Psoas muscle (tissue), 8 donors: ENCODE data around the gene EIF3A. TPM values are rescaled to one million over a fixed set of nuclear protein-coding genes. Genes with fewer than 3 reads are reported as not detected.

Experiments
- ATAC-seq, 4 donors: fragments of 200-7000 bp; cut with Tn5 transposase; one replicate each; pipeline ENCODE4 v1.9.1; 2020; ENCODE audit warnings: moderate library complexity in 3 of 4, mild to moderate bottlenecking in 2 of 4
- DNase-seq, 2 donors: peaks; one replicate each; pipeline ENCODE4 v3.0.0-alpha.2; 2020
- H3K27ac ChIP-seq: fragments of 200-600 bp; one replicate; pipeline ENCODE4 v1.8.0; 2022
- H3K27me3 ChIP-seq, 3 donors: fragments of 200-600 bp in 1 of 3; one replicate each; pipeline versions ENCODE4 v1.6.1 to v1.8.0; 2013 to 2022; ENCODE audit warnings: low read length in 2 of 3, mild to moderate bottlenecking in 2 of 3, moderate library complexity in 1 of 3; ENCODE audit not compliant: insufficient read depth in 3 of 3
- H3K36me3 ChIP-seq, 2 donors: fragments of 200-600 bp in 1 of 2; one replicate each; pipeline versions ENCODE4 v1.6.1 to v1.8.0; 2013 to 2022; ENCODE audit warnings: low read depth in 1 of 2, mild to moderate bottlenecking in 1 of 2, moderate library complexity in 1 of 2; ENCODE audit not compliant: insufficient read depth in 1 of 2
- H3K4me1 ChIP-seq: fragments of 200-600 bp; one replicate; pipeline ENCODE4 v1.8.0; 2022
- H3K4me3 ChIP-seq: fragments of 200-600 bp; one replicate; pipeline ENCODE4 v1.8.0; 2022; ENCODE audit warnings: mild to moderate bottlenecking
- H3K9me3 ChIP-seq: fragments of 200-600 bp; one replicate; pipeline ENCODE4 v1.8.0; 2022
- CTCF ChIP-seq: fragments of 200-600 bp; IDR thresholded peaks from one replicate; pipeline ENCODE4 v1.8.0; 2022; ENCODE audit warnings: antibody characterized with exemption
- WGBS, 3 donors: extraction: QIAGEN DNeasy Blood & Tissue Kit; methylation state at CpG; one replicate each; pipeline versions ENCODE4 v1.1.6 to v1.1.7; 2013; 5-methylcytosine and 5-hydroxymethylcytosine counted together
- intact Hi-C, 2 donors: fragments of 100-400 bp; cut with DNase I; formaldehyde crosslinking; loops; one replicate each; pipeline versions ENCODE4 v1.11.0 to v1.14.2; 2022
- polyA plus RNA-seq, 3 donors: library from polyadenylated mRNA; stranded (reverse); fragments of 200-250 nt; gene quantifications; one replicate each; pipeline ENCODE4 v1.2.3, GENCODE V29; 2013
- total RNA-seq, 4 donors: library from RNA; stranded (reverse); fragmentation: NEBNext Ultra II Directional in 2 of 4; extraction: Animal tissue kit (Norgen Biotek cat#: 25700) in 2 of 4; gene quantifications; one replicate each; pipeline versions ENCODE4 v1.2.1 to v1.2.4, GENCODE V29; 2021 to 2023
- donor health status: healthy with polysubstance abuse.
- donor health status: DM: no; HTN: no; CAD: no; lungs with moderate emphysema.
- donor health status: Bipolar disorder and iron deficiency.
- donor health status: healthy.
- donor health status: DM: yes; HTN: yes; CAD: no.
- donor health status: DM: no; HTN: no; CAD: no.
- donor health status: DM: no; HTN: no; CAD: no.
- donor health status: DM: yes; HTN: yes; CAD: no.

EIF3A gene
- total and polyA plus RNA-seq, 7 donors, result 71.3 to 226 (median 148) TPM

GRCh38 chr10:119061926-119062325 lies 18.7 kb downstream of the EIF3A start:
- no peak overlapping the region for H3K4me3 ChIP-seq
- H3K36me3 ChIP-seq, result peaks cover 17 to 100% of the 10 kb centered on the region in 2 donors
- no peak overlapping the region for H3K27ac ChIP-seq
- intact Hi-C loops, result no loop called here
- H3K9me3 ChIP-seq, result no peaks in the 10 kb centered on the region
- no peaks in the 10 kb centered on the region for H3K4me1 ChIP-seq
- H3K27me3 ChIP-seq, result no peaks in the 10 kb centered on the region
- ATAC-seq, result no peak
- DNase-seq, result no peak
- 86 to 96% (median 87%) methylated on average over 2 of the region's 2 CpGs for WGBS, 3 donors
- no peak for TF ChIP-seq CTCF

- Histone ChIP-seq H3K27ac (no peak overlapping the region), H3K27me3 (no peaks in the 10 kb centered on the region), H3K9me3 (no peaks in the 10 kb centered on the region), H3K4me3 (no peak overlapping the region), H3K36me3 (peaks cover 17 to 100% of the 10 kb centered on the region in 2 donors), H3K4me1 (no peaks in the 10 kb centered on the region)
- ATAC-seq, result no peak
- no peak for DNase-seq
- no peak for TF ChIP-seq CTCF
- intact Hi-C loops, result no loop called here
- WGBS, 3 donors, result 73 to 86% (median 75%) methylated on average over 1 of the region's 1 CpG
These were observed 19.3 kb downstream of the EIF3A start for GRCh38 chr10:119061352-119061751.

- ATAC-seq (no peak), DNase-seq (no peak)
- Histone ChIP-seq H3K9me3 (no peaks in the 10 kb centered on the region), H3K4me1 (no peaks in the 10 kb centered on the region), H3K27me3 (no peaks in the 10 kb centered on the region), H3K27ac (no peak overlapping the region), H3K36me3 (peaks cover 15 to 100% of the 10 kb centered on the region in 2 donors), H3K4me3 (no peak overlapping the region)
- intact Hi-C loops, result no loop called here
- WGBS, 3 donors, result 88 to 95% (median 93%) methylated on average over 1 of the region's 1 CpG
- TF ChIP-seq CTCF, result no peak
These were observed 20.5 kb downstream of the EIF3A start for GRCh38 chr10:119060107-119060506.

GRCh38 chr10:119059557-119059956 lies 21.1 kb downstream of the EIF3A start:
- H3K4me3 ChIP-seq, result no peak overlapping the region
- ATAC-seq, result no peak
- no peak for DNase-seq
- H3K4me1 ChIP-seq, result no peaks in the 10 kb centered on the region
- WGBS, 3 donors, result 71 to 83% (median 76%) methylated on average over 4 of the region's 4 CpGs
- no peaks in the 10 kb centered on the region for H3K9me3 ChIP-seq
- peaks cover 11 to 100% of the 10 kb centered on the region in 2 donors for H3K36me3 ChIP-seq
- TF ChIP-seq CTCF, result no peak
- intact Hi-C loops, result loop anchor here in 1 of 2 donors (10.0 kb wide), 1 partner anchor 785 kb away; no protein-coding TSS in a partner anchor
- H3K27ac ChIP-seq, result no peak overlapping the region
- H3K27me3 ChIP-seq, result no peaks in the 10 kb centered on the region

- Histone ChIP-seq H3K4me3 (no peak overlapping the region), H3K27me3 (no peaks in the 10 kb centered on the region), H3K27ac (no peak overlapping the region), H3K9me3 (no peaks in the 10 kb centered on the region), H3K36me3 (peaks cover 13 to 100% of the 10 kb centered on the region in 2 donors), H3K4me1 (no peaks in the 10 kb centered on the region)
- 88 to 92% (median 90%) methylated on average over 11 of the region's 11 CpGs for WGBS, 3 donors
- DNase-seq, result no peak
- no peak for TF ChIP-seq CTCF
- intact Hi-C loops, result loop anchor here in 1 of 2 donors (10.0 kb wide), 1 partner anchor 787 kb away; no protein-coding TSS in a partner anchor
- ATAC-seq, result no peak
These were observed 22.6 kb downstream of the EIF3A start for GRCh38 chr10:119058010-119058409.
